HG02571 (cell line): ENCODE data around the gene NEK3.
"Not testable (repeated sequence)": the region's sequence is repeated elsewhere in the genome, so short reads cannot be mapped to it uniquely, and the experiment has no call there.

Experiments used
- ATAC-seq: cut with Tn5 transposase; IDR thresholded peaks from one replicate; pipeline ENCODE4 v1.9.1; 2021; ENCODE audit warnings: mild to moderate bottlenecking, moderate library complexity; ENCODE audit not compliant: unreplicated experiment

Gene NEK3, protein sequence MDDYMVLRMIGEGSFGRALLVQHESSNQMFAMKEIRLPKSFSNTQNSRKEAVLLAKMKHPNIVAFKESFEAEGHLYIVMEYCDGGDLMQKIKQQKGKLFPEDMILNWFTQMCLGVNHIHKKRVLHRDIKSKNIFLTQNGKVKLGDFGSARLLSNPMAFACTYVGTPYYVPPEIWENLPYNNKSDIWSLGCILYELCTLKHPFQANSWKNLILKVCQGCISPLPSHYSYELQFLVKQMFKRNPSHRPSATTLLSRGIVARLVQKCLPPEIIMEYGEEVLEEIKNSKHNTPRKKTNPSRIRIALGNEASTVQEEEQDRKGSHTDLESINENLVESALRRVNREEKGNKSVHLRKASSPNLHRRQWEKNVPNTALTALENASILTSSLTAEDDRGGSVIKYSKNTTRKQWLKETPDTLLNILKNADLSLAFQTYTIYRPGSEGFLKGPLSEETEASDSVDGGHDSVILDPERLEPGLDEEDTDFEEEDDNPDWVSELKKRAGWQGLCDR

DNA sequence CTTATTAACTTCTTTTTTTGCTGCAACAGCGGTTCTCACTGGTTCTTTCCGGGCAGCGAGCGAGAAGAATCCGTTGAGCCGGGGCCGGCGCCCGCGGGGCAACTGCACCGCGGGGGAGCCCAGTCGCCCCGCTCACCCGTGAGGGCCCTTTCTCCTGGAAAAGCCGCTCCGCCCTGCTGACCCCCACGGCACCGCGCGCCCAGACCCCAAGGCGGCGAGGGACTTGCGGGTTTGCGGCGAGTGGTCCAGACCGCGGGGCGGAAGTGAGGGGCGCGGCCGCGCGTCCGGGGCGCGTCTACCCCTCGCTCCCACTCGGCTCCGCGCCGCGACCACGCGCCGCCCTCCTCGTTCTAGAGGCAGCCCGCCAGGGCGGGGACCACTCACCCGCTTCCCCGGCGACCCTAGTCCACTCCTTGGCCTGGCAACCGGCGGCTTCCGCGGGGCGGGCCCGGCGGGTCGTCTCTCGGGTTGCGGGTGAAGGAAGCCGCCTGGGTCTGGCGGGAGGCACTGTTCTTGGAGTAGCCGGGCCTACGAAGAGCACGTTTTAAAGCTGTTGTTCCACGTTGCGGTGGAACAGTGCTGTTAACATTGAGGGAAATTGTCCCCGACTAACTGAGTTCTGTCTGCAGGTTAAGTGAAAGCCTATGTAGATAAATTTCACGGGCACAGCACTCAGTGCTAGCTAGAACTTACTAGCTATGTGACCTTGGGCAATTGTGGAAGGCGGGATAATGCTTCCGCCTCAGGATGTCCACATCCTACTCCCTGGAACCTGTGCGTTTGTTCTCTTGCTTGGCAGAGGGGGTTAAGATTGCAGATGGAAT is at the start of gene NEK3:
TSS of gene NEK3 (minus strand) at position 439 of the 824 bp plus-strand sequence. CDS start 3,406 bp downstream, outside the sequence.
- peak; percentile 86 for ATAC-seq

DNA sequence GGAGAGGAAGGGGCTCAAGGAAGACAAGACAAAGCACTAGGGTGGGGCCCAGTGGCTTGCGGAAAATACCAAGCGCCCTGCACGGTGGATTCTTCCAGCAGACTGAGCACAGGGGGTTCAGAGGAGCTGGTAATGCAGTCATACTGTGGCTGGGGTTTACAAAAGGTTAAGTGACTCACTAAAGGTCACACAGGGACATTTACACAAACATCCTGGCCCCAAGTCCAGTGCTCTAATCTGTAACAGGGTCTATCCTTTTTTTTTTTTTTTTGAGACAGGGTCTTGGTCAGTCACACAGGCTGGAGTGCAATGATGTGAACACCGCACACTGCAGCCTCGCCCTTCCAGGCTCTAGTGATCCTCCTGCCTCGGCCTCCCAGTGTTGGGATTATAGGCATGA is 49.0 kb upstream of the NEK3 start:
- not testable (repeated sequence) for ATAC-seq

DNA sequence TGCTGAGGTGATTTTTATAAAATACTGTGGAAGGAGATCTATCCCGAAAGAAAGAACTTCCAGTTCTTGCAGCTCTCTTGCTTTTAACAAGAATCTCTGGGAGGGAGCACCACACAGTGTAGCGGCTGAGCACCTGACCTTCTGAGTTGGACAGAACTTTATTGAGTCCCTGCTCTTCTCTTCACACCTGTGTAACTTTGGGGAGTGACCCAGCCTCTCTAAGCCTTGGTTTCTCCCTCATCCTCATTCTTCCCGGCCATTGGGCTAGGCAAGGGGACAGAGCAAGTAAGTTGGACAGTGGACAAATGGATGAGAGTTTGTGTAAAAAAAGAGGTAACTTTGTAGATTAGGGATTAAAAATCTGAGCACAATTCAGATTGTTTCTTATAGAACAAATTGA is 48.5 kb upstream of the NEK3 start:
- ATAC-seq, result not testable (repeated sequence)

DNA sequence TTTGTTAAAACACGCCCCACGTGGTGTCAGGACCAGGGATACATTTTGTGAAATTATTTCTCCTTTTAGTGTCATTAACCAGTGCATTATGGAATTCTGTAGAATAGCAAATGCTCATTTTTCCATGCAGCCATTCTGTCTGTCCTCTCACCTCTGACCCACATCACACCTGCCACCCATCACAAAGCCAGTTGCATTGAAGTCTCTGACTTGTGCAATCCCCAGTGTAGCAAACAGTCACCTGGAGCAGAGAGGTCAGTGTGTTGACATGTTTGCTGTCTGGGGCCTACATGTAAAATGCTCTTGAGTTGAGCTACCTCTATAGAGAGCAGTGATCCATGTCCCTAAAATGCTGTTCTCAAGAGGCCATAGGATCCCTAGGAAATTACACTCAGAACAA is 47.9 kb upstream of the NEK3 start:
- not testable (repeated sequence) for ATAC-seq

DNA sequence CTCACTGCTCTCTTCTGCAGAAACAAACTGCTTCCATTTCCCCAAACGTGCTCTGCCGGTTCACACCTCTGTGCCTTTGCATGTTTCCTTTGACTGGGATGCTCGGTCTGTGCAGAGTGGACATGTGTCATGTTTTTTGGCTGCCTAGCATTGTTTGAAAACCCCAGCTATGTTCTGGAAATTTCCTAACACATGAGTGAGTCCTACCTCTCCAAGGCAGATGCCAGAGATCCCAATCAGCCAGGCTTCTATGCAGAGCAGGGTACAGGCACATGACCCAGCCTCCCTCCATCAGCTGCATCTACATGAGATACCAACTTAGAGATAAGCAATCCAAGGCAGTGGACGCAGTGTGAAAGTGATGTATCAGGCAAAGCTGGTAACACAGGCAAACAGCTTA is 45.1 kb upstream of the NEK3 start:
- ATAC-seq, result not testable (repeated sequence)

GRCh38 chr13:52203864-52204263 is 44.5 kb upstream of the NEK3 start:
- not testable (repeated sequence) for ATAC-seq

- not testable (repeated sequence) for ATAC-seq
Measured at GRCh38 chr13:52202506-52202905, 43.1 kb upstream of the NEK3 start.

DNA sequence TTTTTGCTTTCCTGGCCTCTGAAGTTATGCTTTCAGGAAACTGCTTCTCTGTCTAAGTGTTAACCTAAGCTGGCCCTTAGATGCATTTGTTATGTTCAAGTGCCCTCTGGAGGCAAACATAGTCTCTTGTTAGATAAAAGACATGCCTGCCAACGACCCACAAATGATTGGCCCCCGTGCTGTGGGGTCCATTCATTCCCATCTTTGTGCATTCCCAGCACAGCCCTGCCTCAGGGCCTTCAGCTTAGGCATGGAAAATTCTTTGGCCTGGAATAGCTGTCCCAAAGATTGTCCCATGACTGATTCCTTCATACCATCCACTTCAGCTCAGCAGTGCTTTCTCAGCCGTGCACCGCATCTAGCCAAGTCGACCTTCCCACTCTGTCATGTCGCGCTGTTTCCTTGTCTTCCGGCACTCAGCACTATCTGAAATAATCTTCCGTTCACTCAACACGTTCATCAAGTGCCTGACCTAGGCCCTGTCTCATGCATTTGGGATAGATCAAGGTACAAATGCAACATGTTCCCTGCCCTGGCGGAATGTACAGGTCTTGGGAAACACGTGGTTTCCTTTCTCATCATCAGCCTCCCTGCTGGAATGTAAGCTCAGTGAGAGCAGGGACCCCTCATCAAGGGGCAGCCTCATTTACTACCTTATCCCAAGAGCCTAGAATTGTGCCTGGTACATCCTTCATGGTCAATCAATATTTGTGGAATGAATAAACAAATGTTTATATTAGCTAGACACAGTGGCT is 42.2 kb upstream of the NEK3 start:
- not testable (repeated sequence) for ATAC-seq

DNA sequence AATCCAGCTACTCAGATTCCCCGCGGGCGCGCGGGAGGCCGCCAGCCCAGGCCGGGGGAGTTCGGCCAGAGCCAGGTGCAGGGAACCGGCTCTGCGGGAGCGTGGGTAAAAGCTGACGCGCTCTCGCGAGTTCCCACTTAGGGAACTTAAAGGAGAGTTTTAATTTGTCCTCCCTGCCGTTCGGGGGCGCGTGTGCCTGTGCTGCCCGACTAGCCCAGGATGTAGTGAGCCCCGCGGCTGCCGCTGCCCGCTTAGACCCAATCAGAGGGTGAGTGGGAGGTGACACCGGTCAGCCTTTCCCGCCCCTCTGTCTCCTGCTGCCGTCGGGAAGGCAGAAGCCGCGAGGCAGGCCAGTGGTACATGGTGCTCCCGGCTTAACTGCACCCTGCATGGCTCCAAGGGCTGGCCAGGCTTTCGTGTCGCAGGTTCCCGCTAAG is 36.0 kb upstream of the NEK3 start:
- peak; percentile 56 for ATAC-seq

DNA sequence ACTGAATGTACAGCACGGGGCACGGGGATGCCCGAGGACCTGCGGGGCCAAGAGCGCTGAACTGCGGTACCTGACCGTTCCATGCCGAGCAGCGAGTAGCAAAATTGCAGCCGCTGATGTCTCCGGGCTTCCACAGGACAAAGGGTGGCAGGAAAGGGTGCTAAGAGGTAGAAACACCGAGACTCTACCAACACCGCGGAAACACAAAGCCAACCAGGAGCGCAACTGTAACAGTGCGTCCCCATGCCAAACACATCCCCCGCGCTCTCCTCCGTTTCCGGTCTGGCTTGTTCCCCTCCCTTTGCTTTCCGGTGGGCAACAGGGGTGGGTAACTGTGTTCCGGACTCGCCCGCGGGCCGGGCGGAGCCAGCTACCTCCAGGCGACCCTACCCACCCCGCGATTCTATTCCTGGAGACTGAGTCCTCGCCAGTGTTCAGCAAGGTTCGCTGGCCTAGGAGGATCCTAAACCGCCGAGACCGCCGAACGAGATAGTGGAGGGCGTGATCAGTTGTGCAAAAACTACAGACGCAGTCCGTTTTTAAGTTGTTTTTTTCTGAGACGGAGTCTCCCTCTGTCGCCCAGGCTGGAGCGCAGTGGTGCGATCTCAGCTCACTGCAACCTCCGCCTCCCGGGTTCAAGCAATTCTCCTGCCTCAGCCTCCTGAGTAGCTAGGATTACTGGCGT is 34.9 kb upstream of the NEK3 start:
- ATAC-seq, result peak; percentile 78

DNA sequence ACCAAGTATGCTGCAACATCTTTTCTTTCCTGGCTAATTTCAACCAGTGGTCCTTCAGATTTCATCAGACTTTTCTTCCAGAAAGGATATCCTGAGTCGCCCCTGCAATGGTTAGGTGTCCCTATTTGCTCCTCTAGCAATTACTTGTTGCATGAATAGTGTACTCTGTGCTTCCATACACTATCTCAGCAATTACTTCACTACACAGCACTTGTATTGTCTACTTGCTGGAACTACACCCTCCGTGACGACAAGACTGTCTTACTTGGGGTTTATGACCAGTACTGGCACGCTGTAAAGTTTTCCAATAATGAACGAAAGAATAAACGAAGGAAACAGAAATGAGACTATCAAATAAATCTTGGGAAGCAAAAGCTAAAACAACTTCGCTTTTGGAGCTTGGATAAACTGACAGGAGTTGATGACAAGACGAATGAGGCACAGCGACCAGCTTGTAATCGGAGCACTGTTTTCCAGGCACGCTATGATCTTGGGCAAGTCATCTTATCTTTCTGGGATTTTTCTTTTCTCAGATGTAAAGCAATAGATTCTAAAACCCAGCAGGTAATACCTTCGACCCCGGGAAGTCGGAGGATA is 34.3 kb upstream of the NEK3 start:
- ATAC-seq, result not testable (repeated sequence)

- ATAC-seq, result peak; percentile 68
Measured at GRCh38 chr13:52187424-52188187, 28.2 kb upstream of the NEK3 start.

GRCh38 chr13:52187029-52187423 is 27.6 kb upstream of the NEK3 start:
- no peak for ATAC-seq

DNA sequence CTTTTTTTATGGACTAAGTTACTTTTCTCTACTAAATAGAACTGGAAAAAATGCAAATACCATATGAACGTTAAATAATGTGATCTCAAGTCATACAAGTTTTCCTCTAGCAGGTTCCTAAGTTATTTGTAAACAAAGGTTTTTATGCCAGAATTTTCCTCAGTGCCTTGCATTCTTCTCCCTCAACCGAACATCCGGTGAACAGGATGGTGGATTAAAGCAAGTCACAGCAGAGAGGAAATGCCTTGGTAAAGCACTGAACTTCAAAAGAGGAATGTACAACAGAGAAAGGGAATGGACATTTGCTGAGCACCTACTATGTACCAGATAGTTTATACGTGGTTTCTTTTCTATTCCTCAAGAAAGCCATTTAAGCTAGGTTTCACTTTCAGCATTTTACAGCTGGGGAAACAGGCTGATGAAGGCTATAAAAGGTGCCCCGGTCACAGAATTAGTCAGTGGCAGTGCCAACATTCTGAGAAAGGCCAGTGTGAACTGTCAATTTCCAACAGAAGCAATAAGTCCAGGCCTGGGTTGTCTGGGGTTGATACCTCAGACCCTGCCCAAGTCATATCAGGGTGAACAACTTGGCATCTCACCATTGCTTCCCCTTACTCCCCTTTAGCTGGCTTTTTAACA is 22.0 kb upstream of the NEK3 start:
- ATAC-seq, result not testable (repeated sequence)

DNA sequence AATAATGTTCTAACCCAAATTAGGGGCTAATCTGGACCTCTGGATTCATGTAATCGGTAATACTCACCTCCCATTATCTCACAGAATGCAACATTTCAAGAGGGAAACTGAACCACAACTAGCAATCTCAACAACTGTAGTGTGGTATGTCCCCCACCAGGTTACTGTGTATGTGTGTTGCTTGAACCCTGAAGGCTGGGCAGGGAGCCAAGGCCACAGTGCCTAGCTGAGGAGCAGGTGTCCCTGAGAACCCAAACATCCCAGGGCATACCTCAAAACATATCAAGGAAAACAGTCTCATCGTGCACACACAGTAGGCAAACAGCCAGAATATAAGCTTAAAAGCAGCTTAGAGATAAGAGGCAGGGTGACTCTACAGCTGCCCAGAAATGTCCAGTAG is 20.5 kb upstream of the NEK3 start:
- no peak for ATAC-seq

- no peak for ATAC-seq
Measured at GRCh38 chr13:52177276-52177675, 17.9 kb upstream of the NEK3 start.

GRCh38 chr13:52173970-52174369 is 14.6 kb upstream of the NEK3 start:
- ATAC-seq, result not testable (repeated sequence)

DNA sequence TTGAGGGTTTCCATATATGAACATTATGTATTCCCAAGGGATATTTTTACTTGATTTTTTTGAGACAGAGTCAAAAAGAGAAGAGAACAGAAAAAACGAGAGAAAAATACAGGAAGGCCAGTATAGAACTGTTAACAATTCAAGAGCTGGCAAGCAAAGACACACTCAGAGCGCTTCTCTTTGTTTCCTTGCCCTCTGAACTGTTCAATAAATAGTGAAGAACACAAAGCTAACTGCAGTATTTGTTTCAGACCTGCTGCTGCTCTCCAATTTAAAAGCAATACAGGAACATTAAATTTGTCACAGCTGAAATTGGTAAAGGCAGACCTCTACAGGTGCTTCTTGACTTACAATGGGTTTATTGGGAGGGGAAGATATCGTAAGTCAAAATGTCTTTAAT is 14.0 kb upstream of the NEK3 start:
- ATAC-seq, result no peak

- ATAC-seq, result not testable (repeated sequence)
Measured at GRCh38 chr13:52171686-52172085, 12.3 kb upstream of the NEK3 start.
